ENCODE data around the gene MCTP1. TPM values are rescaled to one million over a fixed set of nuclear protein-coding genes. Genes with fewer than 3 reads are reported as not detected.

The MCTP1 gene
- total RNA-seq, 4 donors from 2014 or later, result 5.7 to 33.5 (median 17.4) TPM

DNA sequence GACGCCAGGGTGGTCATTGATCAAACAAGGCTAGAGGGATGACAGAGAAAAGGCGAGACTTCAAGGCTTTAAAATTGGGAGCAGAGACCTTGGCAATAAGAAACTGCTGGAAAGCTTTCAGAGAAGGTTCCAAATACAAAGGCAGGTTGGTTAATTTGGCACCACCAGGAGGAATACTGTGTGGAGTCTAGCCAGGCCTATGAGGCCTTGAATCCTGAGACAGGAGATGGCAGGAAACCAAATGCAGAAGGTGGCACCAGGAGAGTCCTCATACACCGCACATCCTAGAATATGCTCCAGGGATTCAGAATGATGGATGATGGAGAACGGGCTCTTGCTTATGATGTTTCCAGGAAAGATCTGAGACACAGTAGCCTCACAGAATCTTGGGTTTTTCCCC is 90.0 kb downstream of the MCTP1 start:
- H3K36me3 ChIP-seq, result no peaks in the 10 kb centered on the region
- WGBS, 2 donors, result 88 to 89% methylated on average over 4 of the region's 4 CpGs
- no peak overlapping the region for H3K27ac ChIP-seq
- H3K27me3 ChIP-seq, result no peaks in the 10 kb centered on the region
- intact Hi-C loops (cut with DNase I), result no loop called here
- no peak overlapping the region for H3K4me3 ChIP-seq (replicated peaks in 1 of 3)
- DNase-seq, result no peak
- TF ChIP-seq POLR2A (IDR thresholded peaks at IDR 0.05) (no peak), CTCF (IDR thresholded peaks at IDR 0.05) (no peak)
- H3K4me1 ChIP-seq, result no peaks in the 10 kb centered on the region
- no peaks in the 10 kb centered on the region for H3K9me3 ChIP-seq

DNA sequence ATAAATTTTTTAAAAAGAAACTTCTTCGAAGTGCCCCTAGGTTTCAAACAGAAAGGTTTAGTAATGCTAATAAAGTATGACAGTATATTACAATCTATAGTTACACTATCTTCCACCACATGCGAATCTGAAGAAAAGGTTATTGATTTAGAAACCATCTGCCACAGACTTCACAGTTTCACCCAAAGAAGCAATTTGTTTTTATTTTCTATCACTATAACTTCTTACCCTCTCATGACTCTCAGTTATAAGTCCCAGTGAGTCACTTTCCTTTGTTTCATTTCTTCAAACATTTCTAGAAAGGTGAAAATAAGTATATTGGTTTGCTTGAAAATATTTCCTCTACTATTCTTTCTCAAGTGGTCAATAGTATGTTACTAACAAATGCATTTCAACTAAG is 93.6 kb downstream of the MCTP1 start:
- DNase-seq, result no peak
- Histone ChIP-seq H3K4me3 (replicated peaks in 1 of 3) (no peak overlapping the region), H3K36me3 (no peaks in the 10 kb centered on the region), H3K9me3 (no peaks in the 10 kb centered on the region), H3K4me1 (no peaks in the 10 kb centered on the region), H3K27me3 (no peaks in the 10 kb centered on the region), H3K27ac (no peak overlapping the region)
- intact Hi-C loops (cut with DNase I), result no loop called here
- TF ChIP-seq CTCF (IDR thresholded peaks at IDR 0.05) (no peak), POLR2A (IDR thresholded peaks at IDR 0.05) (no peak)
- 94 to 97% methylated on average over 2 of the region's 2 CpGs for WGBS, 2 donors

- Histone ChIP-seq H3K4me1 (no peaks in the 10 kb centered on the region), H3K9me3 (no peaks in the 10 kb centered on the region), H3K36me3 (no peaks in the 10 kb centered on the region), H3K27me3 (no peaks in the 10 kb centered on the region), H3K27ac (no peak overlapping the region), H3K4me3 (replicated peaks in 1 of 3) (no peak overlapping the region)
- 83 to 88% methylated on average over 4 of the region's 4 CpGs for WGBS, 2 donors
- intact Hi-C loops (cut with DNase I), result no loop called here
- TF ChIP-seq CTCF (IDR thresholded peaks at IDR 0.05), result no peak
- DNase-seq, result no peak
Observed at GRCh38 chr5:95184924-95185323, 100.0 kb downstream of the MCTP1 start.

GRCh38 chr5:95181644-95182043 is 103.2 kb downstream of the MCTP1 start:
- WGBS, 2 donors, result 90 to 91% methylated on average over 3 of the region's 3 CpGs
- no peak for TF ChIP-seq CTCF (IDR thresholded peaks at IDR 0.05)
- no peak for TF ChIP-seq POLR2A (IDR thresholded peaks at IDR 0.05)
- intact Hi-C loops (cut with DNase I), result no loop called here

GRCh38 chr5:95178046-95178651 is 106.7 kb downstream of the MCTP1 start:
- Histone ChIP-seq H3K27ac (no peak overlapping the region), H3K4me1 (no peaks in the 10 kb centered on the region), H3K9me3 (no peaks in the 10 kb centered on the region), H3K4me3 (replicated peaks in 1 of 3) (no peak overlapping the region), H3K36me3 (no peaks in the 10 kb centered on the region), H3K27me3 (no peaks in the 10 kb centered on the region)
- 28 to 29% methylated on average over 4 of the region's 4 CpGs for WGBS, 2 donors
- intact Hi-C loops (cut with DNase I), result no loop called here
- TF ChIP-seq POLR2A (IDR thresholded peaks at IDR 0.05) (no peak), CTCF (IDR thresholded peaks at IDR 0.05) (no peak)
- DNase-seq, result peak; percentile 53 to 84

More at GRCh38 chr5:95181644-95182043, 103.2 kb downstream of the MCTP1 start:
- DNase-seq, result no peak
- no peaks in the 10 kb centered on the region for H3K36me3 ChIP-seq
- no peak overlapping the region for H3K27ac ChIP-seq
- no peaks in the 10 kb centered on the region for H3K27me3 ChIP-seq
- no peaks in the 10 kb centered on the region for H3K4me1 ChIP-seq
- H3K4me3 ChIP-seq (replicated peaks in 1 of 3), result no peak overlapping the region
- H3K9me3 ChIP-seq, result no peaks in the 10 kb centered on the region
